ENCODE results near the gene CALHM3.

CALHM3 gene

DNA sequence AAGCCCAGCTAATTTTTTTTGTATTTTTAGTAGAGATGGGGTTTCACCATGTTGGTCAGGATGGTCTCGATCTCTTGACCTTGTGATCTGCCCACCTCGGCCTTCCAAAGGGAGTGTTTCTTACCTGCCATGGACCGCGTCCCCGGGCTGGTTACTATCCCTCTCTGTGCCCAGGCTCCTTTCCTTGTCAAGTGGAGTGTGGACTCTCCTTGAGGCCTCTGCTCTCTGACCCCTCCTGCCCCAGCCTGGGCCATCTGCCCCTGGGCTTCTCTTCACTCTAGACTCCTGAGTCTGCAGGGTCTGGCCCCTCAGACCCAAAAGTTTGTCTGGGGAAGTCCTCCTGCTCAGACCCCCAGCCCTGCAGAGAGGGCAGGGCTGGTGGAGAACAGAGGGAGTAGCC, 35.2 kb upstream of the CALHM3 start:
- H3K4me3 ChIP-seq (ENCODE audit: low read depth, low read length): no peak overlapping the region
- TF ChIP-seq, protein P1, sequence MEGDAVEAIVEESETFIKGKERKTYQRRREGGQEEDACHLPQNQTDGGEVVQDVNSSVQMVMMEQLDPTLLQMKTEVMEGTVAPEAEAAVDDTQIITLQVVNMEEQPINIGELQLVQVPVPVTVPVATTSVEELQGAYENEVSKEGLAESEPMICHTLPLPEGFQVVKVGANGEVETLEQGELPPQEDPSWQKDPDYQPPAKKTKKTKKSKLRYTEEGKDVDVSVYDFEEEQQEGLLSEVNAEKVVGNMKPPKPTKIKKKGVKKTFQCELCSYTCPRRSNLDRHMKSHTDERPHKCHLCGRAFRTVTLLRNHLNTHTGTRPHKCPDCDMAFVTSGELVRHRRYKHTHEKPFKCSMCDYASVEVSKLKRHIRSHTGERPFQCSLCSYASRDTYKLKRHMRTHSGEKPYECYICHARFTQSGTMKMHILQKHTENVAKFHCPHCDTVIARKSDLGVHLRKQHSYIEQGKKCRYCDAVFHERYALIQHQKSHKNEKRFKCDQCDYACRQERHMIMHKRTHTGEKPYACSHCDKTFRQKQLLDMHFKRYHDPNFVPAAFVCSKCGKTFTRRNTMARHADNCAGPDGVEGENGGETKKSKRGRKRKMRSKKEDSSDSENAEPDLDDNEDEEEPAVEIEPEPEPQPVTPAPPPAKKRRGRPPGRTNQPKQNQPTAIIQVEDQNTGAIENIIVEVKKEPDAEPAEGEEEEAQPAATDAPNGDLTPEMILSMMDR (IDR thresholded peaks at IDR 0.05; ENCODE audit: borderline replicate concordance, insufficient read depth, low read depth, low read length): no peak

GRCh38 chr10:103513380-103514060, 34.5 kb upstream of the CALHM3 start:
- TF ChIP-seq, protein P1 (IDR thresholded peaks at IDR 0.05; ENCODE audit: borderline replicate concordance, insufficient read depth, low read depth, low read length): no peak

GRCh38 chr10:103512591-103513379, 33.7 kb upstream of the CALHM3 start:
- H3K4me3 ChIP-seq (ENCODE audit: low read depth, low read length): no peak overlapping the region
- TF ChIP-seq, protein P1 (IDR thresholded peaks at IDR 0.05; ENCODE audit: borderline replicate concordance, insufficient read depth, low read depth, low read length): no peak

More at GRCh38 chr10:103513380-103514060, 34.5 kb upstream of the CALHM3 start:
- H3K4me3 ChIP-seq (ENCODE audit: low read depth, low read length): no peak overlapping the region

GRCh38 chr10:103512166-103512565, 33.1 kb upstream of the CALHM3 start:
- no peak overlapping the region for H3K4me3 ChIP-seq (ENCODE audit: low read depth, low read length)
- TF ChIP-seq, protein P1 (IDR thresholded peaks at IDR 0.05; ENCODE audit: borderline replicate concordance, insufficient read depth, low read depth, low read length): no peak

- TF ChIP-seq, protein P1 (IDR thresholded peaks at IDR 0.05; ENCODE audit: borderline replicate concordance, insufficient read depth, low read depth, low read length): no peak
- H3K4me3 ChIP-seq (ENCODE audit: low read depth, low read length): no peak overlapping the region
These were observed 32.0 kb upstream of the CALHM3 start for GRCh38 chr10:103510791-103511752.

DNA sequence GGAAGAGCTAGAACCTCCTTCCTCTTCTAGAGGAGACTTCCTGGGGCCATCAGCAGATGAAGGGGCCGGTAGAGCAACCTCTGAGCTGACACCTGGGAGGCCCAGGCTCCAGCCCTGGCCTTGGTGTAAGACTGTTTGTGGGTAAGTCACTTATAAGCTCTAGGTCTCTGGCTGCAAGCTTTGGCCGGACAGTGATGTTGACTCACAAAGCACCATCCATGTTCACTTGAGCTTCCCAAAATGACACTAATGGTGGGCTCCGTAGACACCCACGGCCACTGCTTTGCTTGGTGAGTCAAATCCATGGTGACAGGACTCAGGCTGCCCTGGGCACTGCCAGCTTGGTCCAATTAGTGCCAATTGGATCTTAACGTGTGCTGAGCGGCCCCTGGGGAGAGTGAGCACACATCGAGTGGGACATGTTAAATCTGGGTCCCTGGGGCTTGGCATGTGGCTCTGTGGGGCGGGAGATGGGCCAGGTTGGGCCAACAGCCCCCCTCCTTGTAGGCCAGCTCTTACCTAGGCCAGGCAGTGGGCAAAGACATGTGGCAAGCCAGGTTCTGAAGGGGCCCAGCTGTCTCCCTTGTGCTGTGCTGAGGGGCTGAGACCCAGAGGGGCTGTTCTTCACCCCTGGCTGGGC, 31.1 kb upstream of the CALHM3 start:
- no peak overlapping the region for H3K4me3 ChIP-seq (ENCODE audit: low read depth, low read length)
- TF ChIP-seq, protein P1 (IDR thresholded peaks at IDR 0.05; ENCODE audit: borderline replicate concordance, insufficient read depth, low read depth, low read length): no peak

All from GM12875 (cell line).